Measurements from ENCODE around the gene EEF1G.

GRCh38 chr11:62575156-62575555 is 1.5 kb upstream of the EEF1G start:
- no peak for TF ChIP-seq TCF7 (CRISPR knock-in tag; IDR thresholded peaks at IDR 0.05; ENCODE audit: low read depth)
- TF ChIP-seq ATF2 (CRISPR knock-in tag; IDR thresholded peaks at IDR 0.05; ENCODE audit: borderline replicate concordance, low read depth) = no peak
- no peak for TF ChIP-seq CTCF (IDR thresholded peaks at IDR 0.05)
- no peak for TF ChIP-seq ZMAT4 (CRISPR knock-in tag; IDR thresholded peaks at IDR 0.05)
- no peak for TF ChIP-seq ATF3 (CRISPR knock-in tag; conservative IDR thresholded peaks at IDR 0.05)
- TF ChIP-seq RELA (CRISPR knock-in tag; IDR thresholded peaks at IDR 0.05; ENCODE audit: borderline replicate concordance) = no peak

All from WTC11 (cell line).